ENCODE measurements around the gene GDF15. TPM values are rescaled to one million over a fixed set of nuclear protein-coding genes. Genes with fewer than 3 reads are reported as not detected.

GDF15 gene
- polyA plus RNA-seq, 1 donor from 2014 or later = not detected

GRCh38 chr19:18415178-18415867 lies 29.4 kb downstream of the GDF15 start:
- Histone ChIP-seq H3K27ac (ENCODE audit: low read length) (no peak overlapping the region), H3K36me3 (ENCODE audit: insufficient read depth, low read length) (no peaks in the 10 kb centered on the region), H2AFZ (ENCODE audit: low read depth, low read length) (no peak overlapping the region), H3K9me3 (ENCODE audit: low read length) (no peaks in the 10 kb centered on the region), H3K27me3 (ENCODE audit: insufficient read depth, low read depth, low read length) (no peaks in the 10 kb centered on the region), H3K9ac (ENCODE audit: low read length) (peak overlapping the region; percentile 29), H3F3A (ENCODE audit: insufficient read depth, low read length, poor library complexity, severe bottlenecking) (peaks cover 3% of the 10 kb centered on the region), H3K9me2 (ENCODE audit: insufficient read depth, low read length) (no peaks in the 10 kb centered on the region), H4K20me1 (ENCODE audit: insufficient read depth) (no peaks in the 10 kb centered on the region), H3K4me2 (ENCODE audit: low read length) (no peak overlapping the region), H3K79me2 (replicated peaks; ENCODE audit: insufficient read depth, low read length) (peaks cover 6% of the 10 kb centered on the region), H3K4me3 (ENCODE audit: low read length) (no peak overlapping the region)
- TF ChIP-seq RAD21 (conservative IDR thresholded peaks at IDR 0.05) (no peak), POLR2AphosphoS5 (IDR thresholded peaks at IDR 0.05) (no peak), TAF1 (IDR thresholded peaks at IDR 0.05; ENCODE audit: low read depth) (no peak), SMC3 (conservative IDR thresholded peaks at IDR 0.05; ENCODE audit: poor library complexity) (no peak), EP300 (conservative IDR thresholded peaks at IDR 0.05; ENCODE audit: poor library complexity, severe bottlenecking) (no peak), MXI1 (conservative IDR thresholded peaks at IDR 0.05; ENCODE audit: poor library complexity, severe bottlenecking) (no peak), REST (IDR thresholded peaks at IDR 0.05; ENCODE audit: borderline replicate concordance) (no peak), EZH2 (IDR thresholded peaks at IDR 0.05; ENCODE audit: borderline replicate concordance, insufficient read depth, low read length, poor library complexity, severe bottlenecking) (no peak), CTCF (IDR thresholded peaks at IDR 0.05; ENCODE audit: poor library complexity, severe bottlenecking) (no peak)

GRCh38 chr19:18416778-18417249 lies 30.9 kb downstream of the GDF15 start:
- Histone ChIP-seq H3K9me2 (ENCODE audit: insufficient read depth, low read length) (no peaks in the 10 kb centered on the region), H3K27ac (ENCODE audit: low read length) (peak overlapping the region; percentile 55), H4K20me1 (ENCODE audit: insufficient read depth) (no peaks in the 10 kb centered on the region), H3K4me2 (ENCODE audit: low read length) (peak overlapping the region; percentile 55), H3K9ac (ENCODE audit: low read length) (peak overlapping the region; percentile 66), H3K4me3 (ENCODE audit: low read length) (peak overlapping the region; percentile 61), H3K9me3 (ENCODE audit: low read length) (no peaks in the 10 kb centered on the region), H2AFZ (ENCODE audit: low read depth, low read length) (peak overlapping the region; percentile 33), H3K27me3 (ENCODE audit: insufficient read depth, low read depth, low read length) (no peaks in the 10 kb centered on the region), H3K79me2 (replicated peaks; ENCODE audit: insufficient read depth, low read length) (peaks cover 16% of the 10 kb centered on the region), H3K36me3 (ENCODE audit: insufficient read depth, low read length) (no peaks in the 10 kb centered on the region), H3F3A (ENCODE audit: insufficient read depth, low read length, poor library complexity, severe bottlenecking) (peaks cover 3% of the 10 kb centered on the region)
- no peak for TF ChIP-seq REST (IDR thresholded peaks at IDR 0.05; ENCODE audit: borderline replicate concordance)
- peak; percentile 51 for TF ChIP-seq MXI1 (conservative IDR thresholded peaks at IDR 0.05; ENCODE audit: poor library complexity, severe bottlenecking)
- no peak for TF ChIP-seq CTCF (IDR thresholded peaks at IDR 0.05; ENCODE audit: poor library complexity, severe bottlenecking)
- peak; percentile 22 for TF ChIP-seq POLR2AphosphoS5 (IDR thresholded peaks at IDR 0.05)
- no peak for TF ChIP-seq TAF1 (IDR thresholded peaks at IDR 0.05; ENCODE audit: low read depth)
- no peak for TF ChIP-seq RAD21 (conservative IDR thresholded peaks at IDR 0.05)
- TF ChIP-seq EP300 (conservative IDR thresholded peaks at IDR 0.05; ENCODE audit: poor library complexity, severe bottlenecking) = peak; percentile 42
